ENCODE measurements around the gene DAZAP1. TPM values are rescaled to one million over a fixed set of nuclear protein-coding genes. Genes with fewer than 3 reads are reported as not detected.

Gene DAZAP1
- total RNA-seq, 1 donor = 40.9 TPM

- Histone ChIP-seq H3K27ac (ENCODE audit: low read depth, low read length) (no peak overlapping the region), H2AFZ (ENCODE audit: low read length) (no peak overlapping the region), H3K9me3 (ENCODE audit: low read depth, low read length) (no peaks in the 10 kb centered on the region), H4K20me1 (ENCODE audit: insufficient read depth, low read length) (peaks cover 9% of the 10 kb centered on the region), H3K4me3 (ENCODE audit: insufficient read depth, low read length) (no peak overlapping the region), H3K36me3 (ENCODE audit: insufficient read depth, low read length) (peaks cover 23% of the 10 kb centered on the region), H3K4me1 (ENCODE audit: insufficient read depth, low read length) (peaks cover 8% of the 10 kb centered on the region), H3K4me2 (ENCODE audit: insufficient read depth, low read length) (no peak overlapping the region), H3K27me3 (ENCODE audit: insufficient read depth, low read length) (no peaks in the 10 kb centered on the region), H3K79me2 (ENCODE audit: insufficient read depth, low read length) (peaks cover 30% of the 10 kb centered on the region)
- peak; percentile 22 for DNase-seq (ENCODE audit: insufficient read length, low spot score, missing footprints)
- TF ChIP-seq, protein P1, sequence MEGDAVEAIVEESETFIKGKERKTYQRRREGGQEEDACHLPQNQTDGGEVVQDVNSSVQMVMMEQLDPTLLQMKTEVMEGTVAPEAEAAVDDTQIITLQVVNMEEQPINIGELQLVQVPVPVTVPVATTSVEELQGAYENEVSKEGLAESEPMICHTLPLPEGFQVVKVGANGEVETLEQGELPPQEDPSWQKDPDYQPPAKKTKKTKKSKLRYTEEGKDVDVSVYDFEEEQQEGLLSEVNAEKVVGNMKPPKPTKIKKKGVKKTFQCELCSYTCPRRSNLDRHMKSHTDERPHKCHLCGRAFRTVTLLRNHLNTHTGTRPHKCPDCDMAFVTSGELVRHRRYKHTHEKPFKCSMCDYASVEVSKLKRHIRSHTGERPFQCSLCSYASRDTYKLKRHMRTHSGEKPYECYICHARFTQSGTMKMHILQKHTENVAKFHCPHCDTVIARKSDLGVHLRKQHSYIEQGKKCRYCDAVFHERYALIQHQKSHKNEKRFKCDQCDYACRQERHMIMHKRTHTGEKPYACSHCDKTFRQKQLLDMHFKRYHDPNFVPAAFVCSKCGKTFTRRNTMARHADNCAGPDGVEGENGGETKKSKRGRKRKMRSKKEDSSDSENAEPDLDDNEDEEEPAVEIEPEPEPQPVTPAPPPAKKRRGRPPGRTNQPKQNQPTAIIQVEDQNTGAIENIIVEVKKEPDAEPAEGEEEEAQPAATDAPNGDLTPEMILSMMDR (IDR thresholded peaks at IDR 0.05; ENCODE audit: extremely low read depth, low read depth, low read length) = no peak
Observed at GRCh38 chr19:1389033-1389940, 18.1 kb upstream of the DAZAP1 start.

- Histone ChIP-seq H2AFZ (ENCODE audit: low read length) (no peak overlapping the region), H3K27ac (ENCODE audit: low read depth, low read length) (no peak overlapping the region), H3K27me3 (ENCODE audit: insufficient read depth, low read length) (no peaks in the 10 kb centered on the region), H3K4me1 (ENCODE audit: insufficient read depth, low read length) (no peaks in the 10 kb centered on the region), H3K9me3 (ENCODE audit: low read depth, low read length) (no peaks in the 10 kb centered on the region), H3K36me3 (ENCODE audit: insufficient read depth, low read length) (peaks cover 23% of the 10 kb centered on the region), H3K4me2 (ENCODE audit: insufficient read depth, low read length) (no peak overlapping the region), H3K4me3 (ENCODE audit: insufficient read depth, low read length) (no peak overlapping the region), H3K79me2 (ENCODE audit: insufficient read depth, low read length) (peaks cover 19% of the 10 kb centered on the region), H4K20me1 (ENCODE audit: insufficient read depth, low read length) (peaks cover 9% of the 10 kb centered on the region)
- DNase-seq (ENCODE audit: insufficient read length, low spot score, missing footprints) = peak; percentile 19
- TF ChIP-seq, protein P1 (IDR thresholded peaks at IDR 0.05; ENCODE audit: extremely low read depth, low read depth, low read length) = no peak
Observed at GRCh38 chr19:1390890-1391423, 16.4 kb upstream of the DAZAP1 start.

GRCh38 chr19:1392407-1392806 is 15.0 kb upstream of the DAZAP1 start:
- peaks cover 9% of the 10 kb centered on the region for H4K20me1 ChIP-seq (ENCODE audit: insufficient read depth, low read length)
- no peak overlapping the region for H3K27ac ChIP-seq (ENCODE audit: low read depth, low read length)

More at GRCh38 chr19:1392407-1392806, 15.0 kb upstream of the DAZAP1 start:
- H3K4me1 ChIP-seq (ENCODE audit: insufficient read depth, low read length) = no peaks in the 10 kb centered on the region
- no peak overlapping the region for H3K4me3 ChIP-seq (ENCODE audit: insufficient read depth, low read length)
- DNase-seq (ENCODE audit: insufficient read length, low spot score, missing footprints) = no peak
- H2AFZ ChIP-seq (ENCODE audit: low read length) = no peak overlapping the region
- peaks cover 9% of the 10 kb centered on the region for H3K79me2 ChIP-seq (ENCODE audit: insufficient read depth, low read length)
- H3K9me3 ChIP-seq (ENCODE audit: low read depth, low read length) = no peaks in the 10 kb centered on the region
- H3K36me3 ChIP-seq (ENCODE audit: insufficient read depth, low read length) = peaks cover 23% of the 10 kb centered on the region
- H3K27me3 ChIP-seq (ENCODE audit: insufficient read depth, low read length) = no peaks in the 10 kb centered on the region
- TF ChIP-seq, protein P1 (IDR thresholded peaks at IDR 0.05; ENCODE audit: extremely low read depth, low read depth, low read length) = no peak
- H3K4me2 ChIP-seq (ENCODE audit: insufficient read depth, low read length) = no peak overlapping the region

All from osteoblast (primary cell).